Liver (tissue), 3 donors: ENCODE measurements around the gene DOK6.

Source experiments
- CTCF ChIP-seq: fragments of 150-350 bp; IDR thresholded peaks from 2 replicates; pipeline ENCODE4 v1.5.1; 2017; ENCODE audit warnings: improper control_type of control experiment, low read depth, low read length; ENCODE audit not compliant: missing input control
- SP1 ChIP-seq: IDR thresholded peaks from 2 replicates; pipeline ENCODE4 v1.6.1; 2018; ENCODE audit warnings: antibody characterized with exemption, mild to moderate bottlenecking
- donor health status: healthy.
- donor health status: healthy.

GRCh38 chr18:69480460-69480859 is 79.8 kb downstream of the DOK6 start:
- TF ChIP-seq SP1 = no peak
- TF ChIP-seq CTCF = no peak
